ENCODE results near the gene PITPNC1. TPM values are rescaled to one million over a fixed set of nuclear protein-coding genes. Genes with fewer than 3 reads are reported as not detected.

PITPNC1 gene
- total and polyA plus RNA-seq, 2 of the 13 experiments (the other 11 are each of a cell fraction or from before 2014, with no cell fraction given), result 4.1 to 5.7 TPM

- TF ChIP-seq, protein P1, sequence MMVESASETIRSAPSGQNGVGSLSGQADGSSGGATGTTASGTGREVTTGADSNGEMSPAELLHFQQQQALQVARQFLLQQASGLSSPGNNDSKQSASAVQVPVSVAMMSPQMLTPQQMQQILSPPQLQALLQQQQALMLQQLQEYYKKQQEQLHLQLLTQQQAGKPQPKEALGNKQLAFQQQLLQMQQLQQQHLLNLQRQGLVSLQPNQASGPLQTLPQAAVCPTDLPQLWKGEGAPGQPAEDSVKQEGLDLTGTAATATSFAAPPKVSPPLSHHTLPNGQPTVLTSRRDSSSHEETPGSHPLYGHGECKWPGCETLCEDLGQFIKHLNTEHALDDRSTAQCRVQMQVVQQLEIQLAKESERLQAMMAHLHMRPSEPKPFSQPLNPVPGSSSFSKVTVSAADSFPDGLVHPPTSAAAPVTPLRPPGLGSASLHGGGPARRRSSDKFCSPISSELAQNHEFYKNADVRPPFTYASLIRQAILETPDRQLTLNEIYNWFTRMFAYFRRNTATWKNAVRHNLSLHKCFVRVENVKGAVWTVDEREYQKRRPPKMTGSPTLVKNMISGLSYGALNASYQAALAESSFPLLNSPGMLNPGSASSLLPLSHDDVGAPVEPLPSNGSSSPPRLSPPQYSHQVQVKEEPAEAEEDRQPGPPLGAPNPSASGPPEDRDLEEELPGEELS (CRISPR knock-in tag; IDR thresholded peaks at IDR 0.05), result 0 out of 2 replicates have a peak, but pooled peaks have one; percentile 13
- TF ChIP-seq HIVEP1 (CRISPR knock-in tag; IDR thresholded peaks at IDR 0.05) (peak; percentile 66; the same call in 1 of the 2 replicates), ZNF609 (CRISPR knock-in tag; IDR thresholded peaks at IDR 0.05; ENCODE audit: borderline replicate concordance) (0 out of 2 replicates have a peak, but pooled peaks have one; percentile 16), XRCC5 (optimal IDR thresholded peaks at IDR 0.05; ENCODE audit: low read length) (peak; percentile 88), POGK (CRISPR knock-in tag; conservative IDR thresholded peaks at IDR 0.05) (0 out of 2 replicates have a peak, but pooled peaks have one; percentile 24), ZNF274 (CRISPR knock-in tag; IDR thresholded peaks at IDR 0.05) (0 out of 2 replicates have a peak, but pooled peaks have one; percentile 54), LCORL (IDR thresholded peaks at IDR 0.05) (no peak), LCORL (CRISPR knock-in tag; IDR thresholded peaks at IDR 0.05) (0 out of 2 replicates have a peak, but pooled peaks have one; percentile 43), ZFX (CRISPR knock-in tag; IDR thresholded peaks at IDR 0.05; ENCODE audit: low read depth) (peak; percentile 84), ZNF883 (CRISPR knock-in tag; IDR thresholded peaks at IDR 0.05; ENCODE audit: not compliant biosample characterization) (peak; percentile 27), ZSCAN30 (CRISPR knock-in tag; IDR thresholded peaks at IDR 0.05) (no peak), ETV5 (CRISPR knock-in tag; IDR thresholded peaks at IDR 0.05; ENCODE audit: borderline replicate concordance) (0 out of 2 replicates have a peak, but pooled peaks have one; percentile 21), KMT2A (CRISPR knock-in tag; IDR thresholded peaks at IDR 0.05) (0 out of 2 replicates have a peak, but pooled peaks have one; percentile 35), ZBTB26 (CRISPR knock-in tag; IDR thresholded peaks at IDR 0.05; ENCODE audit: borderline replicate concordance) (0 out of 2 replicates have a peak, but pooled peaks have one; percentile 53), ZKSCAN8 (CRISPR knock-in tag; IDR thresholded peaks at IDR 0.05; ENCODE audit: borderline replicate concordance) (peak; percentile 63; the same call in 1 of the 2 replicates), ZNF276 (CRISPR knock-in tag; IDR thresholded peaks at IDR 0.05; ENCODE audit: low read depth) (0 out of 2 replicates have a peak, but pooled peaks have one; percentile 37), CENPT (CRISPR knock-in tag; IDR thresholded peaks at IDR 0.05; ENCODE audit: low read depth) (no peak)
Observed at GRCh38 chr17:67628580-67629013, 251.5 kb downstream of the PITPNC1 start (continued).
